Caco-2 (cell line): ENCODE data around the gene ASB16. TPM values are rescaled to one million over a fixed set of nuclear protein-coding genes. Genes with fewer than 3 reads are reported as not detected.

ENCODE experiments used
- BruUV-seq: library from RNA; stranded (reverse); fragments of 400-500 nt; replicated peaks from 2 replicates; lab custom pipeline; 2021; lab: Mats Ljungman, UMichigan
- CTCF ChIA-PET: fragments of 300-600 bp; sonication (Branson Sonifier 250); formaldehyde crosslinking; loops from one replicate; lab custom pipeline; 2022; ENCODE audit warnings: antibody characterized with exemption; lab: Charles Lee
- POLR2A ChIA-PET: fragments of 300-600 bp; sonication (Branson Sonifier 250); formaldehyde crosslinking; loops from one replicate; lab custom pipeline; 2022; ENCODE audit warnings: antibody characterized with exemption; lab: Charles Lee
- DNase-seq, 2 experiments: peaks; one replicate each; pipeline versions ENCODE4 v3.0.0 to v3.0.0-alpha.2; 2020 to 2022
- H3K27me3 ChIP-seq: replicated peaks from 2 replicates; pipeline ENCODE4 v1.6.0; 2011; ENCODE audit warnings: low read length; ENCODE audit not compliant: control insufficient read depth, insufficient read depth
- H3K36me3 ChIP-seq: 2 replicates; pipeline ENCODE4 v1.5.1; 2011; ENCODE audit warnings: low read length; ENCODE audit not compliant: control insufficient read depth, insufficient read depth
- H3K4me1 ChIP-seq: fragments of 250-450 bp; sonication (Bioruptor Pico); 2 replicates; pipeline ENCODE4 v1.5.1; 2020; ENCODE audit warnings: mild to moderate bottlenecking
- H3K4me3 ChIP-seq: 2 replicates; pipeline ENCODE4 v1.5.1; 2011; ENCODE audit warnings: low read depth, mild to moderate bottlenecking, control low read depth, low read length
- H3K9me3 ChIP-seq: fragments of 250-450 bp; sonication (Bioruptor Pico); 2 replicates; pipeline ENCODE4 v1.5.1; 2020; ENCODE audit warnings: mild to moderate bottlenecking, moderate library complexity
- H3K27ac Mint-ChIP-seq: one replicate; pipeline ENCODE4 v1.8.0; 2022; ENCODE audit warnings: mixed read lengths; ENCODE audit not compliant: unreplicated experiment
- H3K27me3 Mint-ChIP-seq: one replicate; pipeline ENCODE4 v1.8.0; 2022; ENCODE audit warnings: mixed read lengths; ENCODE audit not compliant: insufficient read depth, unreplicated experiment
- H3K36me3 Mint-ChIP-seq: one replicate; pipeline ENCODE4 v1.8.0; 2022; ENCODE audit warnings: mild to moderate bottlenecking, mixed read lengths; ENCODE audit not compliant: insufficient read depth, unreplicated experiment
- H3K4me1 Mint-ChIP-seq: one replicate; pipeline ENCODE4 v1.8.0; 2022; ENCODE audit warnings: low read depth, mixed read lengths; ENCODE audit not compliant: unreplicated experiment
- H3K4me3 Mint-ChIP-seq: one replicate; pipeline ENCODE4 v1.8.0; 2022; ENCODE audit warnings: mild to moderate bottlenecking, moderate library complexity, mixed read lengths; ENCODE audit not compliant: unreplicated experiment
- H3K9me3 Mint-ChIP-seq: one replicate; pipeline ENCODE4 v1.8.0; 2022; ENCODE audit warnings: mixed read lengths; ENCODE audit not compliant: unreplicated experiment
- intact Hi-C: fragments of 100-400 bp; cut with micrococcal nuclease; formaldehyde crosslinking; loops from one replicate; pipeline ENCODE4 v1.10.0; 2022; ENCODE audit not compliant: unreplicated experiment
- total RNA-seq: library from RNA; stranded (reverse); gene quantifications from 2 replicates; pipeline ENCODE4 v1.2.3, GENCODE V29; 2022
- TF ChIP-seq, protein P1 (sequence below), 2 experiments: fragments of 200-600 bp in 1 of 2; IDR thresholded peaks; 1 replicate in 1 of 2; 2 replicates in 1 of 2; pipeline versions ENCODE4 v1.5.1 to v1.8.0; 2011 to 2022; ENCODE audit warnings: antibody characterized with exemption in 1 of 2, control low read depth in 1 of 2, inconsistent platforms in 1 of 2, low read depth in 1 of 2, low read length in 1 of 2, mild to moderate bottlenecking in 1 of 2, moderate library complexity in 1 of 2; ENCODE audit not compliant: insufficient read depth in 1 of 2, severe bottlenecking in 1 of 2, unreplicated experiment in 1 of 2

The ASB16 gene
- total RNA-seq, 1 experiment from 2014 or later, result not detected

GRCh38 chr17:44204441-44204882 lies 34.0 kb downstream of the ASB16 start:
- peaks cover 4% of the 10 kb centered on the region; the same call in 1 of the 2 replicates for H3K4me1 ChIP-seq
- Mint-ChIP-seq H3K4me3 (no peak overlapping the region), H3K27me3 (no peaks in the 10 kb centered on the region), H3K27ac (no peak overlapping the region), H3K9me3 (no peaks in the 10 kb centered on the region), H3K36me3 (peaks cover 39% of the 10 kb centered on the region), H3K4me1 (peaks cover 19% of the 10 kb centered on the region)
- H3K4me3 ChIP-seq, result no peak overlapping the region
- no peaks in the 10 kb centered on the region for H3K27me3 ChIP-seq
- no peaks in the 10 kb centered on the region for H3K9me3 ChIP-seq
- TF ChIP-seq, protein P1, sequence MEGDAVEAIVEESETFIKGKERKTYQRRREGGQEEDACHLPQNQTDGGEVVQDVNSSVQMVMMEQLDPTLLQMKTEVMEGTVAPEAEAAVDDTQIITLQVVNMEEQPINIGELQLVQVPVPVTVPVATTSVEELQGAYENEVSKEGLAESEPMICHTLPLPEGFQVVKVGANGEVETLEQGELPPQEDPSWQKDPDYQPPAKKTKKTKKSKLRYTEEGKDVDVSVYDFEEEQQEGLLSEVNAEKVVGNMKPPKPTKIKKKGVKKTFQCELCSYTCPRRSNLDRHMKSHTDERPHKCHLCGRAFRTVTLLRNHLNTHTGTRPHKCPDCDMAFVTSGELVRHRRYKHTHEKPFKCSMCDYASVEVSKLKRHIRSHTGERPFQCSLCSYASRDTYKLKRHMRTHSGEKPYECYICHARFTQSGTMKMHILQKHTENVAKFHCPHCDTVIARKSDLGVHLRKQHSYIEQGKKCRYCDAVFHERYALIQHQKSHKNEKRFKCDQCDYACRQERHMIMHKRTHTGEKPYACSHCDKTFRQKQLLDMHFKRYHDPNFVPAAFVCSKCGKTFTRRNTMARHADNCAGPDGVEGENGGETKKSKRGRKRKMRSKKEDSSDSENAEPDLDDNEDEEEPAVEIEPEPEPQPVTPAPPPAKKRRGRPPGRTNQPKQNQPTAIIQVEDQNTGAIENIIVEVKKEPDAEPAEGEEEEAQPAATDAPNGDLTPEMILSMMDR (IDR thresholded peaks at IDR 0.05; ENCODE audit: insufficient read depth in 1 of 2, low read depth in 1 of 2, low read length in 1 of 2, severe bottlenecking in 1 of 2, unreplicated experiment in 1 of 2), result no peak
- ChIA-PET CTCF (interaction anchor here (1.1 to 1.3 kb wide), 2 partner anchors 14 to 17 kb away, joined by 4 to 6 read pairs; no protein-coding TSS in a partner anchor), POLR2A (no interaction called here)
- BruUV-seq, result no TSS peak
- intact Hi-C loops, result no loop called here
- peaks cover 2% of the 10 kb centered on the region for H3K36me3 ChIP-seq
- DNase-seq, result no peak

DNA sequence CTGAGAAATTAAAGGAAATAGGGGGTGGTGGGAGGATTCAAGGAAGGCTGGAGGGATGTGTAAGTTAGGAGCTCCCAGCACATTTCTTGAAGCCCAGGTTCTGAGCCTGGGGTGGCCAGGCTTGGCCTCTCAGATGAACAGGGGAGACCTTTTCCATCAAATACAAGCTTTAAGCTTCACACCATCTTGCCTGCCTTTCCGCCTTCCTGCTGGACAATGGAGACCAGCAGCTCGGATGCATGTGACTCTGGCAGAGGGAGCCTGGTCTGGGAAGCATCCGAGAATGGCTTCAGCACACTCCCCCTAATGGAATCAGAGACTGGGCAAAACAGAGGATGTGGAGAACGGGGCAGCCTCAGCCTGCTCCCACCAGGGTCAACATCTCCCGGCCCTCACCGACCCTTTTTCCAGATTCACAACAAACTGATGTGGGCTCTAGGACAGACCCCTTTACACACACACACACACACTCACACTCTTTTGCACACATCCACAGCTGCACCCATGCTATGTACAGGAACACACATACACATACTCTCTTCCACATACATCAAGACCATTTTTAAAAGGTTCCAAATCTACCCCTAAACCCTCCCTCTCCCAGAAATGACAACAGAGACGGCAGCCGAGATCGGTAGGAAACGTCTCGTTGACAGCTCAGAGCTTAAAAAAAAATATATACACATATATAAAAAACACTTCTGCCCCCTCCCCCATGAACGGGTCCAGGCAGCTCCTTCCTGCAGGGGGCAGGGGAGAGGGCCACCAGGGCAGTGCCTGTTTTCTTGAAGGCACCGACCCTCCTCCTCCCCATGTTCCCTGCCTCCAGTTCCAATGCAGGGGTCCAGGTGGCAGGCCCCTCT lies 35.7 kb downstream of the ASB16 start:
- CTCF ChIA-PET, result interaction anchor here (0.6 to 1.2 kb wide), 5 partner anchors 12 to 139 kb away, joined by 3 to 9 read pairs (median 5); partner anchors contain the start of genes GRN and TMUB2
- intact Hi-C loops, result no loop called here
- no peak overlapping the region for H3K27ac Mint-ChIP-seq
- POLR2A ChIA-PET, result interaction anchor here (0.6 kb wide), 1 partner anchor 868 kb away, joined by 7 read pairs; no protein-coding TSS in a partner anchor
- H3K4me1 Mint-ChIP-seq, result peaks cover 16% of the 10 kb centered on the region
- no peaks in the 10 kb centered on the region for H3K27me3 ChIP-seq
- peaks cover 2% of the 10 kb centered on the region; the same call in 1 of the 2 replicates for H3K4me1 ChIP-seq
- H3K4me3 ChIP-seq, result no peak overlapping the region
- peak in 1 of 2 experiments; percentile 52 for DNase-seq
- no peaks in the 10 kb centered on the region for H3K9me3 ChIP-seq
- no peaks in the 10 kb centered on the region for H3K27me3 Mint-ChIP-seq
- H3K36me3 ChIP-seq, result peaks cover 2% of the 10 kb centered on the region
- no TSS peak for BruUV-seq
- peaks cover 41% of the 10 kb centered on the region for H3K36me3 Mint-ChIP-seq
- H3K9me3 Mint-ChIP-seq, result no peaks in the 10 kb centered on the region
- no peak overlapping the region for H3K4me3 Mint-ChIP-seq
- TF ChIP-seq, protein P1 (IDR thresholded peaks at IDR 0.05; ENCODE audit: insufficient read depth in 1 of 2, low read depth in 1 of 2, low read length in 1 of 2, severe bottlenecking in 1 of 2, unreplicated experiment in 1 of 2), result peak in 1 of 2 experiments; percentile 40

DNA sequence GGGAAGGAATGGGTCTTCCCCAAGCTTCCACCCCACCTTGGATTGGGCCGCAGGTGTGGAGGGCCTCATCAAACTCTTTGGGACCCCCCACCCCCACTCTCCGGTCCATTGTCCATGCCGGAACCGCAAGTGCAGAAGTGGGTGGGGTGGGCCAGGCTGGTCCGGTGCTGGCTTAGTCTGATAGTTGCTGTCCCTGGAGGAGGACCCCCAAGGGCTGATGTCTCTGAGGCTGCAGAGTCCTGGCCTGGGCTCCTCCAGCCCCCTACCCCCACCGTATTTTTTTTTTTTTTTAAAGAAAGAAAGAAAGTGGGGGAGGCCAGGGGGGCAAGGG lies 36.3 kb downstream of the ASB16 start:
- ChIA-PET POLR2A (interaction anchor here (0.6 kb wide), 1 partner anchor 814 kb away, joined by 3 read pairs; no protein-coding TSS in a partner anchor), CTCF (interaction anchor here (0.6 to 1.2 kb wide), 4 partner anchors 12 to 305 kb away, joined by 3 to 10 read pairs (median 4); partner anchors contain the start of gene GRN)
- TF ChIP-seq, protein P1 (IDR thresholded peaks at IDR 0.05; ENCODE audit: insufficient read depth in 1 of 2, low read depth in 1 of 2, low read length in 1 of 2, severe bottlenecking in 1 of 2, unreplicated experiment in 1 of 2), result no peak
- Mint-ChIP-seq H3K4me1 (peaks cover 12% of the 10 kb centered on the region), H3K27ac (no peak overlapping the region), H3K4me3 (no peak overlapping the region), H3K27me3 (no peaks in the 10 kb centered on the region), H3K36me3 (peaks cover 47% of the 10 kb centered on the region), H3K9me3 (no peaks in the 10 kb centered on the region)
- DNase-seq, result no peak
- H3K4me1 ChIP-seq, result no peaks in the 10 kb centered on the region
- BruUV-seq, result TSS peak; percentile 43
- H3K36me3 ChIP-seq, result peaks cover 2% of the 10 kb centered on the region
- no peaks in the 10 kb centered on the region for H3K27me3 ChIP-seq
- no peak overlapping the region for H3K4me3 ChIP-seq
- intact Hi-C loops, result no loop called here
- H3K9me3 ChIP-seq, result no peaks in the 10 kb centered on the region
